Stimulated activated CD8-positive, alpha-beta memory T cell treated with anti-CD3 and anti-CD28 coated beads, Interleukin-15, amount 100 ng/mL, for 24 hours (primary cell): ENCODE data around the gene UBAC2.
"Not testable (repeated sequence)": the region's sequence is repeated elsewhere in the genome, so short reads cannot be mapped to it uniquely, and the experiment has no call there.

ENCODE experiments used
- DNase-seq: peaks from one replicate; pipeline ENCODE4 v3.0.0-alpha.2; 2020; ENCODE audit warnings: low read depth

The UBAC2 gene

GRCh38 chr13:99185606-99186005 is 15.0 kb upstream of the UBAC2 start:
- DNase-seq = no peak

GRCh38 chr13:99190147-99190985 is 10.3 kb upstream of the UBAC2 start:
- DNase-seq = no peak

GRCh38 chr13:99191336-99191899 is 9.2 kb upstream of the UBAC2 start:
- DNase-seq = no peak

GRCh38 chr13:99191900-99192399 is 8.7 kb upstream of the UBAC2 start:
- DNase-seq = no peak

GRCh38 chr13:99192480-99192879 is 8.2 kb upstream of the UBAC2 start:
- DNase-seq = no peak

- DNase-seq = no peak
Measured at GRCh38 chr13:99193152-99193551, 7.5 kb upstream of the UBAC2 start.

- no peak for DNase-seq
Measured at GRCh38 chr13:99196466-99197116, 4.1 kb upstream of the UBAC2 start.

GRCh38 chr13:99197117-99197651 is 3.5 kb upstream of the UBAC2 start:
- DNase-seq = no peak

GRCh38 chr13:99199541-99200431 is 868 bp upstream of the UBAC2 start:
- no peak for DNase-seq

- no peak for DNase-seq
Measured at GRCh38 chr13:99203601-99204579, 3.2 kb downstream of the UBAC2 start.

GRCh38 chr13:99205621-99206220 is 5.1 kb downstream of the UBAC2 start:
- DNase-seq = no peak

- DNase-seq = no peak
Measured at GRCh38 chr13:99206226-99206625, 5.6 kb downstream of the UBAC2 start.

GRCh38 chr13:99206873-99207272 is 6.2 kb downstream of the UBAC2 start:
- DNase-seq = no peak

- DNase-seq = no peak
Measured at GRCh38 chr13:99207511-99207910, 6.9 kb downstream of the UBAC2 start.

GRCh38 chr13:99208185-99208584 is 7.5 kb downstream of the UBAC2 start:
- DNase-seq = no peak

GRCh38 chr13:99208845-99209527 is 8.3 kb downstream of the UBAC2 start:
- DNase-seq = no peak

GRCh38 chr13:99210627-99211026 is 10.0 kb downstream of the UBAC2 start:
- not testable (repeated sequence) for DNase-seq

- no peak for DNase-seq
Measured at GRCh38 chr13:99211421-99212035, 10.9 kb downstream of the UBAC2 start.

GRCh38 chr13:99214232-99214631 is 13.6 kb downstream of the UBAC2 start:
- DNase-seq = no peak
